ENCODE results near the gene CETN1. TPM values are rescaled to one million over a fixed set of nuclear protein-coding genes. Genes with fewer than 3 reads are reported as not detected.

Gene CETN1
- total RNA-seq, 1 experiment from 2014 or later, result not detected

- Histone ChIP-seq H3K4me2 (ENCODE audit: low read depth, low read length, poor library complexity, severe bottlenecking) (no peak overlapping the region), H3K27ac (ENCODE audit: low read length) (no peak overlapping the region), H3K4me1 (ENCODE audit: low read length) (no peaks in the 10 kb centered on the region), H3K9me2 (replicated peaks; ENCODE audit: insufficient read depth, low read length) (no peaks in the 10 kb centered on the region), H3K79me2 (ENCODE audit: low read length) (no peaks in the 10 kb centered on the region), H3K9me3 (ENCODE audit: low read length) (no peaks in the 10 kb centered on the region), H3K4me3 (ENCODE audit: low read length) (no peak overlapping the region), H4K20me1 (ENCODE audit: insufficient read depth, low read depth, low read length) (no peaks in the 10 kb centered on the region), H2AFZ (ENCODE audit: low read length) (no peak overlapping the region), H3K9ac (ENCODE audit: low read length) (no peak overlapping the region), H3K27me3 (ENCODE audit: low read length) (no peaks in the 10 kb centered on the region), H3K36me3 (ENCODE audit: insufficient read depth, low read length) (no peaks in the 10 kb centered on the region)
- no peak for DNase-seq
These were observed 14.9 kb downstream of the CETN1 start for GRCh38 chr18:595068-595467.

- Histone ChIP-seq H3K4me3 (ENCODE audit: low read length) (no peak overlapping the region), H3K9me2 (replicated peaks; ENCODE audit: insufficient read depth, low read length) (no peaks in the 10 kb centered on the region), H3K9me3 (ENCODE audit: low read length) (no peaks in the 10 kb centered on the region), H3K79me2 (ENCODE audit: low read length) (no peaks in the 10 kb centered on the region), H3K4me2 (ENCODE audit: low read depth, low read length, poor library complexity, severe bottlenecking) (no peak overlapping the region), H3K4me1 (ENCODE audit: low read length) (no peaks in the 10 kb centered on the region), H3K27me3 (ENCODE audit: low read length) (no peaks in the 10 kb centered on the region), H2AFZ (ENCODE audit: low read length) (no peak overlapping the region), H3K27ac (ENCODE audit: low read length) (no peak overlapping the region), H3K9ac (ENCODE audit: low read length) (no peak overlapping the region), H3K36me3 (ENCODE audit: insufficient read depth, low read length) (no peaks in the 10 kb centered on the region), H4K20me1 (ENCODE audit: insufficient read depth, low read depth, low read length) (no peaks in the 10 kb centered on the region)
- no peak for DNase-seq
These were observed 15.4 kb downstream of the CETN1 start for GRCh38 chr18:595571-595970.

- no peak overlapping the region for H3K4me3 ChIP-seq (ENCODE audit: low read length)
- no peaks in the 10 kb centered on the region for H4K20me1 ChIP-seq (ENCODE audit: insufficient read depth, low read depth, low read length)
- H2AFZ ChIP-seq (ENCODE audit: low read length), result no peak overlapping the region
- H3K9ac ChIP-seq (ENCODE audit: low read length), result no peak overlapping the region
- H3K36me3 ChIP-seq (ENCODE audit: insufficient read depth, low read length), result no peaks in the 10 kb centered on the region
- H3K27me3 ChIP-seq (ENCODE audit: low read length), result no peaks in the 10 kb centered on the region
- peak; percentile 74 for DNase-seq
- no peak overlapping the region for H3K27ac ChIP-seq (ENCODE audit: low read length)
- H3K4me2 ChIP-seq (ENCODE audit: low read depth, low read length, poor library complexity, severe bottlenecking), result no peak overlapping the region
- no peaks in the 10 kb centered on the region for H3K9me3 ChIP-seq (ENCODE audit: low read length)
- H3K9me2 ChIP-seq (replicated peaks; ENCODE audit: insufficient read depth, low read length), result no peaks in the 10 kb centered on the region
- H3K4me1 ChIP-seq (ENCODE audit: low read length), result no peaks in the 10 kb centered on the region
- H3K79me2 ChIP-seq (ENCODE audit: low read length), result no peaks in the 10 kb centered on the region
These were observed 16.2 kb downstream of the CETN1 start for GRCh38 chr18:596288-596881.

GRCh38 chr18:598124-598589 lies 18.0 kb downstream of the CETN1 start:
- no peaks in the 10 kb centered on the region for H4K20me1 ChIP-seq (ENCODE audit: insufficient read depth, low read depth, low read length)
- H2AFZ ChIP-seq (ENCODE audit: low read length), result no peak overlapping the region
- no peaks in the 10 kb centered on the region for H3K36me3 ChIP-seq (ENCODE audit: insufficient read depth, low read length)
- H3K4me3 ChIP-seq (ENCODE audit: low read length), result no peak overlapping the region
- no peaks in the 10 kb centered on the region for H3K9me3 ChIP-seq (ENCODE audit: low read length)
- H3K9me2 ChIP-seq (replicated peaks; ENCODE audit: insufficient read depth, low read length), result no peaks in the 10 kb centered on the region
- H3K9ac ChIP-seq (ENCODE audit: low read length), result no peak overlapping the region
- DNase-seq, result no peak
- H3K79me2 ChIP-seq (ENCODE audit: low read length), result no peaks in the 10 kb centered on the region
- no peak overlapping the region for H3K27ac ChIP-seq (ENCODE audit: low read length)
- no peaks in the 10 kb centered on the region for H3K27me3 ChIP-seq (ENCODE audit: low read length)
- no peaks in the 10 kb centered on the region for H3K4me1 ChIP-seq (ENCODE audit: low read length)
- H3K4me2 ChIP-seq (ENCODE audit: low read depth, low read length, poor library complexity, severe bottlenecking), result no peak overlapping the region

GRCh38 chr18:600107-600506 lies 19.9 kb downstream of the CETN1 start:
- H3K9ac ChIP-seq (ENCODE audit: low read length), result no peak overlapping the region
- no peak overlapping the region for H3K4me3 ChIP-seq (ENCODE audit: low read length)
- no peaks in the 10 kb centered on the region for H4K20me1 ChIP-seq (ENCODE audit: insufficient read depth, low read depth, low read length)
- no peak overlapping the region for H2AFZ ChIP-seq (ENCODE audit: low read length)
- no peaks in the 10 kb centered on the region for H3K9me2 ChIP-seq (replicated peaks; ENCODE audit: insufficient read depth, low read length)
- no peak overlapping the region for H3K4me2 ChIP-seq (ENCODE audit: low read depth, low read length, poor library complexity, severe bottlenecking)
- H3K4me1 ChIP-seq (ENCODE audit: low read length), result no peaks in the 10 kb centered on the region
- H3K27ac ChIP-seq (ENCODE audit: low read length), result no peak overlapping the region
- no peaks in the 10 kb centered on the region for H3K9me3 ChIP-seq (ENCODE audit: low read length)
- H3K27me3 ChIP-seq (ENCODE audit: low read length), result no peaks in the 10 kb centered on the region
- no peaks in the 10 kb centered on the region for H3K36me3 ChIP-seq (ENCODE audit: insufficient read depth, low read length)
- H3K79me2 ChIP-seq (ENCODE audit: low read length), result no peaks in the 10 kb centered on the region
- no peak for DNase-seq

DNA sequence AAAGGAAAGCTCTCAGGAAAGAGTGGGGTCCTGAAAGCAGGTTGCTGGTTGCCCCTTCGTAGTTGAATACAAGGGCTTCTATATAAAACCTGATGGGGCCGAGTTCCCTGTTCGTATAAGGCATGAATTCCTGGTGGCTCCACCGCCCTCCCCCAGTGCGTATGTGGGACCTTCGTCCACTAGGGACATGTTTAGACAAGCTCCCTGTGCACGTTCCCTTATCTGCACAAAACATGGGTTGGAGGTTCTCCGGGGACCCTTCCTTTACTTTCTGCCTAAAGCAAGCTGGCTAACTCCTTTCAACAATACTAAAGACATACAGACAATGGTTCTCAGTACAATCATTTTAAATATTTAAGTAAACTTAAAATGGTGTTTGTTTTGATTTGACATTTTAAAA lies 24.6 kb downstream of the CETN1 start:
- no peak overlapping the region for H3K27ac ChIP-seq (ENCODE audit: low read length)
- no peaks in the 10 kb centered on the region for H3K27me3 ChIP-seq (ENCODE audit: low read length)
- H3K4me1 ChIP-seq (ENCODE audit: low read length), result no peaks in the 10 kb centered on the region
- H3K9me3 ChIP-seq (ENCODE audit: low read length), result no peaks in the 10 kb centered on the region
- no peak overlapping the region for H3K9ac ChIP-seq (ENCODE audit: low read length)
- H3K4me2 ChIP-seq (ENCODE audit: low read depth, low read length, poor library complexity, severe bottlenecking), result no peak overlapping the region
- H3K4me3 ChIP-seq (ENCODE audit: low read length), result no peak overlapping the region
- H4K20me1 ChIP-seq (ENCODE audit: insufficient read depth, low read depth, low read length), result no peaks in the 10 kb centered on the region
- DNase-seq, result no peak
- no peaks in the 10 kb centered on the region for H3K9me2 ChIP-seq (replicated peaks; ENCODE audit: insufficient read depth, low read length)
- H3K36me3 ChIP-seq (ENCODE audit: insufficient read depth, low read length), result no peaks in the 10 kb centered on the region
- no peak overlapping the region for H2AFZ ChIP-seq (ENCODE audit: low read length)
- H3K79me2 ChIP-seq (ENCODE audit: low read length), result no peaks in the 10 kb centered on the region

DNA sequence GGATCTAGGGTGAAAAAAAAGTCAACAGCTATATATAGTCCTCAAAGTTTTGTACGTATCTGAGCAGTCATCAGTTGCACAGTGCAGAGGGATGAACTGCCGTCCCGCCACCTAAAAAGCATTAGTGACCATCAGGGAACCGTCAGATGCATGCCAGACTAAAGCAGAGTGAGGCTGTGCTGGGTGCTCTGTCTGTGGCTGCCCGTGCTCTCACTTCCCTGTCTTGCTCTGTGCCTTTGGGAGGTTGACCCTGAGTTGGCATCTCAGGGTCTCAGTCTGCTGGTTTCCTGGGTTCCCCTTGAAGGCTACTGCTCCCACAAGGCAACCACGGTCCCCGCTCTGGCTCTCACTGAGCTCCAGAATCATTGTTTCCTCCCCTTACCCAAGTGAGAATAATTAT lies 27.8 kb downstream of the CETN1 start:
- no peak overlapping the region for H3K27ac ChIP-seq (ENCODE audit: low read length)

DNA sequence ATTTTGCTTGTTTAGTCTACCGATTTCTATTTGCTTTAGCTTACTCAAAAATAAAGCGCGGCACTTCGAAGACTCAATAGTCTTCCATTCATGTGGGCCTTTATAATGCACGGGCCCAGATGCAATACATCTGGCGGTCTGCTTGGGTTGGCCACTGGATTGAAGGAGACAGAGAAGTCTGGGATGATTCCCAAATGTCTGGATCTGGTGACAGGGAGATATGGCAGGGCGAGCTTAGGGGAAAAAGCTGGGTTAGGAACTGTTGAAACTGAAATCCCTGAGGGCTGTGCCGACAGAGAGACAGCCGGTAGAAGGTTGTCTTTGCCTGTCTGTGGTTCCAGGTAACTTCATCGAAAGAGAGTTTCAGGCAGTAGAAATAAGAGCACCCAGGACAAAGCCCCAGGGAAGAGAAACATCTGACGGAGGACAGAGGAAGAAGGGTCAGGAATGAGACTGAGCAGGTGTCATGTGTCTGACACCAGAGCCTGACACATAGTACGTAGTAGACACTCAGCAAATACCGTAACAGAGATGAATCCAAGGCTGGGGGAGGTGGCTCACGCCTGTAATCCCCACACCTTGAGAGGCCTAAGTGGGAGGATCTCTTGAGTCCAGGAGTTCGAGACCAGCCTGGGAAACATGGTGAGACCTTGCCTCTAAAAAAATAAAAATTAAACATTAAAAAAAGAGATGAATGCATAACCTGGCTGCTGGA lies 30.2 kb downstream of the CETN1 start:
- Histone ChIP-seq H3K27ac (ENCODE audit: low read length) (no peak overlapping the region), H2AFZ (ENCODE audit: low read length) (no peak overlapping the region), H3K9me3 (ENCODE audit: low read length) (no peaks in the 10 kb centered on the region), H3K4me3 (ENCODE audit: low read length) (no peak overlapping the region), H3K27me3 (ENCODE audit: low read length) (no peaks in the 10 kb centered on the region), H3K36me3 (ENCODE audit: insufficient read depth, low read length) (no peaks in the 10 kb centered on the region), H3K79me2 (ENCODE audit: low read length) (no peaks in the 10 kb centered on the region), H3K9ac (ENCODE audit: low read length) (no peak overlapping the region), H3K9me2 (replicated peaks; ENCODE audit: insufficient read depth, low read length) (no peaks in the 10 kb centered on the region), H3K4me1 (ENCODE audit: low read length) (no peaks in the 10 kb centered on the region), H4K20me1 (ENCODE audit: insufficient read depth, low read depth, low read length) (no peaks in the 10 kb centered on the region), H3K4me2 (ENCODE audit: low read depth, low read length, poor library complexity, severe bottlenecking) (no peak overlapping the region)
- DNase-seq, result no peak

More for the DNA sequence above, 27.8 kb downstream of the CETN1 start:
- peak; percentile 44 for DNase-seq
- Histone ChIP-seq H3K4me3 (ENCODE audit: low read length) (no peak overlapping the region), H3K4me1 (ENCODE audit: low read length) (no peaks in the 10 kb centered on the region), H3K9me2 (replicated peaks; ENCODE audit: insufficient read depth, low read length) (no peaks in the 10 kb centered on the region), H3K4me2 (ENCODE audit: low read depth, low read length, poor library complexity, severe bottlenecking) (no peak overlapping the region), H3K79me2 (ENCODE audit: low read length) (no peaks in the 10 kb centered on the region), H3K36me3 (ENCODE audit: insufficient read depth, low read length) (no peaks in the 10 kb centered on the region), H3K27me3 (ENCODE audit: low read length) (no peaks in the 10 kb centered on the region), H3K9me3 (ENCODE audit: low read length) (no peaks in the 10 kb centered on the region), H3K9ac (ENCODE audit: low read length) (no peak overlapping the region), H2AFZ (ENCODE audit: low read length) (no peak overlapping the region), H4K20me1 (ENCODE audit: insufficient read depth, low read depth, low read length) (no peaks in the 10 kb centered on the region)

Measured in Karpas-422 (cell line).